HL-60 (cell line): ENCODE measurements around the gene SPACA4.

ENCODE experiments used
- CTCF ChIP-seq: IDR thresholded peaks from one replicate; pipeline ENCODE4 v1.5.1; 2011; ENCODE audit warnings: low read length, control low read depth, inconsistent platforms; ENCODE audit not compliant: insufficient read depth
- TF ChIP-seq, protein P1 (sequence below): IDR thresholded peaks from 2 replicates; pipeline ENCODE4 v1.6.1; 2012; ENCODE audit warnings: low read depth; ENCODE audit not compliant: insufficient replicate concordance

DNA sequence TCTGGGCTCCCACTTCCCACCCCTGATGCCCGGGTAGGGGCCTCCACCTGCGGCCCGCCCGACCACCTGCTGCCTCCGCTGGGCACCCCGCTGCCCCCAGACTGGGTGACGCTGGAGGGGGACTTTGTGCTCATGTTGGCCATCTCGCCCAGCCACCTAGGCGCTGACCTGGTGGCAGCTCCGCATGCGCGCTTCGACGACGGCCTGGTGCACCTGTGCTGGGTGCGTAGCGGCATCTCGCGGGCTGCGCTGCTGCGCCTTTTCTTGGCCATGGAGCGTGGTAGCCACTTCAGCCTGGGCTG lies 22.7 kb downstream of the SPACA4 start:
- TF ChIP-seq, protein P1, sequence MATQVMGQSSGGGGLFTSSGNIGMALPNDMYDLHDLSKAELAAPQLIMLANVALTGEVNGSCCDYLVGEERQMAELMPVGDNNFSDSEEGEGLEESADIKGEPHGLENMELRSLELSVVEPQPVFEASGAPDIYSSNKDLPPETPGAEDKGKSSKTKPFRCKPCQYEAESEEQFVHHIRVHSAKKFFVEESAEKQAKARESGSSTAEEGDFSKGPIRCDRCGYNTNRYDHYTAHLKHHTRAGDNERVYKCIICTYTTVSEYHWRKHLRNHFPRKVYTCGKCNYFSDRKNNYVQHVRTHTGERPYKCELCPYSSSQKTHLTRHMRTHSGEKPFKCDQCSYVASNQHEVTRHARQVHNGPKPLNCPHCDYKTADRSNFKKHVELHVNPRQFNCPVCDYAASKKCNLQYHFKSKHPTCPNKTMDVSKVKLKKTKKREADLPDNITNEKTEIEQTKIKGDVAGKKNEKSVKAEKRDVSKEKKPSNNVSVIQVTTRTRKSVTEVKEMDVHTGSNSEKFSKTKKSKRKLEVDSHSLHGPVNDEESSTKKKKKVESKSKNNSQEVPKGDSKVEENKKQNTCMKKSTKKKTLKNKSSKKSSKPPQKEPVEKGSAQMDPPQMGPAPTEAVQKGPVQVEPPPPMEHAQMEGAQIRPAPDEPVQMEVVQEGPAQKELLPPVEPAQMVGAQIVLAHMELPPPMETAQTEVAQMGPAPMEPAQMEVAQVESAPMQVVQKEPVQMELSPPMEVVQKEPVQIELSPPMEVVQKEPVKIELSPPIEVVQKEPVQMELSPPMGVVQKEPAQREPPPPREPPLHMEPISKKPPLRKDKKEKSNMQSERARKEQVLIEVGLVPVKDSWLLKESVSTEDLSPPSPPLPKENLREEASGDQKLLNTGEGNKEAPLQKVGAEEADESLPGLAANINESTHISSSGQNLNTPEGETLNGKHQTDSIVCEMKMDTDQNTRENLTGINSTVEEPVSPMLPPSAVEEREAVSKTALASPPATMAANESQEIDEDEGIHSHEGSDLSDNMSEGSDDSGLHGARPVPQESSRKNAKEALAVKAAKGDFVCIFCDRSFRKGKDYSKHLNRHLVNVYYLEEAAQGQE: no peak
- TF ChIP-seq CTCF: no peak
